ENCODE results near the gene BLNK.

- TF ChIP-seq CTCF (IDR thresholded peaks at IDR 0.05) = no peak
- TF ChIP-seq POLR2A (IDR thresholded peaks at IDR 0.05) = no peak
These were observed 9.4 kb downstream of the BLNK start for GRCh38 chr10:96261930-96262329.

All from esophagus squamous epithelium (tissue), 4 donors.